Measurements from ENCODE around the gene NKX2-3. TPM values are rescaled to one million over a fixed set of nuclear protein-coding genes. Genes with fewer than 3 reads are reported as not detected.
A peak's percentile ranks its signal among the peaks of the same experiment; 100 is the strongest.

Gene NKX2-3
- total RNA-seq, 1 donor from 2014 or later = not detected

GRCh38 chr10:99534939-99535763, 2.4 kb downstream of the NKX2-3 start:
- Mint-ChIP-seq H3K4me1 (ENCODE audit: low read depth) (peaks cover 14% of the 10 kb centered on the region), H3K4me3 (ENCODE audit: low read depth) (peak overlapping the region; percentile 42), H3K9me3 (ENCODE audit: low read depth) (no peaks in the 10 kb centered on the region), H3K36me3 (ENCODE audit: insufficient read depth) (no peaks in the 10 kb centered on the region), H3K27me3 (peaks cover 96% of the 10 kb centered on the region), H3K27ac (no peak overlapping the region)
- TF ChIP-seq, protein P1, sequence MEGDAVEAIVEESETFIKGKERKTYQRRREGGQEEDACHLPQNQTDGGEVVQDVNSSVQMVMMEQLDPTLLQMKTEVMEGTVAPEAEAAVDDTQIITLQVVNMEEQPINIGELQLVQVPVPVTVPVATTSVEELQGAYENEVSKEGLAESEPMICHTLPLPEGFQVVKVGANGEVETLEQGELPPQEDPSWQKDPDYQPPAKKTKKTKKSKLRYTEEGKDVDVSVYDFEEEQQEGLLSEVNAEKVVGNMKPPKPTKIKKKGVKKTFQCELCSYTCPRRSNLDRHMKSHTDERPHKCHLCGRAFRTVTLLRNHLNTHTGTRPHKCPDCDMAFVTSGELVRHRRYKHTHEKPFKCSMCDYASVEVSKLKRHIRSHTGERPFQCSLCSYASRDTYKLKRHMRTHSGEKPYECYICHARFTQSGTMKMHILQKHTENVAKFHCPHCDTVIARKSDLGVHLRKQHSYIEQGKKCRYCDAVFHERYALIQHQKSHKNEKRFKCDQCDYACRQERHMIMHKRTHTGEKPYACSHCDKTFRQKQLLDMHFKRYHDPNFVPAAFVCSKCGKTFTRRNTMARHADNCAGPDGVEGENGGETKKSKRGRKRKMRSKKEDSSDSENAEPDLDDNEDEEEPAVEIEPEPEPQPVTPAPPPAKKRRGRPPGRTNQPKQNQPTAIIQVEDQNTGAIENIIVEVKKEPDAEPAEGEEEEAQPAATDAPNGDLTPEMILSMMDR (IDR thresholded peaks at IDR 0.05; ENCODE audit: unreplicated experiment) = peak; percentile 8
- no peak for DNase-seq (ENCODE audit: low spot score, unreplicated experiment)

DNA sequence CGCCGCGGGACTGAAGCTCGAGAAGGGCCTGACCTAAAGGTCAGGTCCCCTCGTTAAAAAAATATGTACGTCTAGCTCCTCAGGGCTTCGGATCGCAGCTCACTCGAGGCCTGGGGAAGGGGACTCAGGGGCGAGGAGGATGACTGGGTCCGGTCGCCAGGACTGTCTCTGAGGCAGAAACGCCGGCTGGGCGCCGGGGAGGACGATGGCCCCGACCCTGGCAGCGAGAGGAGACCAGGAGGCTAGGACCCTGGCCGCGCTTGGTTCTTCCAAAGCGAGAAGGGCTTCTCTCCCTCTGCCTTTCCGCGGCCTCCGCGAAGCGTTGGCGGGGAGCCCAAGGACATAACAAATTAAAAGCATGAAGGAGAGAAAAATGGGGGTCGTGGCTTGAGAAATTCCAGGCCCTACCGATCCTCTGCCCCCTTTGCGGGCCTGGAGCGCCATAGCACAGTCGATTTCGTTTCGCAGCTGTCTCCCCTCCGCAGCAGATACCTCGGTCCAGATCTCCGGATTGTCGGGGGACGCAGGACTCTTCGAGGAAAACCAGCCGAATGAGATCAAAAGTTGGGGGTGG, 3.1 kb downstream of the NKX2-3 start:
- no peak overlapping the region for H3K4me3 Mint-ChIP-seq (ENCODE audit: low read depth)
- no peaks in the 10 kb centered on the region for H3K36me3 Mint-ChIP-seq (ENCODE audit: insufficient read depth)
- H3K27me3 Mint-ChIP-seq = peaks cover 95% of the 10 kb centered on the region
- no peak for DNase-seq (ENCODE audit: low spot score, unreplicated experiment)
- H3K4me1 Mint-ChIP-seq (ENCODE audit: low read depth) = peaks cover 14% of the 10 kb centered on the region
- H3K9me3 Mint-ChIP-seq (ENCODE audit: low read depth) = no peaks in the 10 kb centered on the region
- TF ChIP-seq, protein P1 (IDR thresholded peaks at IDR 0.05; ENCODE audit: unreplicated experiment) = no peak
- H3K27ac Mint-ChIP-seq = no peak overlapping the region

GRCh38 chr10:99536338-99537085, 3.8 kb downstream of the NKX2-3 start:
- H3K4me3 Mint-ChIP-seq (ENCODE audit: low read depth) = peak overlapping the region; percentile 64
- H3K9me3 Mint-ChIP-seq (ENCODE audit: low read depth) = no peaks in the 10 kb centered on the region
- H3K36me3 Mint-ChIP-seq (ENCODE audit: insufficient read depth) = no peaks in the 10 kb centered on the region
- no peak overlapping the region for H3K27ac Mint-ChIP-seq
- peaks cover 15% of the 10 kb centered on the region for H3K4me1 Mint-ChIP-seq (ENCODE audit: low read depth)
- H3K27me3 Mint-ChIP-seq = peaks cover 95% of the 10 kb centered on the region
- DNase-seq (ENCODE audit: low spot score, unreplicated experiment) = no peak
- TF ChIP-seq, protein P1 (IDR thresholded peaks at IDR 0.05; ENCODE audit: unreplicated experiment) = no peak

DNA sequence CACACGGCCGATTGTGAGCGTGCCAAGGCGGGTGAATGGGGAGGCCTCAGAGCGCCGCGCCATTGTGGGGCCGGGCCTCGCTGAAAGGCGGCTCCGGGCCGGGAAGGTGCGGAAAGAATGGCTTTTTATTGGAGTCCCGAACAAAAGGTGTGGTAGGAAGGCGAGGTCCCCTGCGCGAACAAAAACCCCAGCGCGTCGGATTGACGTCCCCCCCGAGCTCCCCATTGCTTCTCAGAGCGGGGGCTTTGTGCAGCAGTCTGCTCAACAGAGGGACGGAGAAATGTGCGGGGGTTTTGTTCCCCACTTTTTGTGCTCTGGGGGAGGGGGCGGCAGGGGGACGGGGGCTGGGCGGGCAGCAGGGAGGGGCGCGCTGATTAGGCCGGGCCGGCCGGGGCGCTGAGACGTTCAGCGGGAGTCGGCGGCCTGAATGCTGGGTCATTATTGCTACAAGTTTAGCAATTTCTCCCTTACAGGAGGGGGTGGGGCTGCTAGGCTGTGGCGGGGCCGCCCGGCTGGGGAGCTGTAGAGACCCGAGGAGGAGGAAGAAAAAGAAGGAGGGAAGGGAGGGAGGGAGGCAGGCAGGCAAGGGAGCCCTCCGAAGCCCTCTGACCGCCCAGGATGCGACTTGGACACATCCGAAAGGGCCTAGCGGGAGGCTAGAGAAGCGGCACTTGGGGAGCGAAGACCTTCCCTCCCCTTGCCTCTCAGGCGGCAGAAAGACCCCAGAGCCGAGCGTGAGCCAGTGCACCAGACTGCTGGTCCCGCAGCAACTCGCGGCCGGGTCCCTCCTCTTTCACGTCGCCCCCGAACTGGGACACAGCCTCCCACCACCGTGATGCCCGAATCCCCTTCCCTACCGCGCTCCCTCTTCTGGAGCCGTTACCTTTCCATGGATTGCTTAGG, 4.6 kb downstream of the NKX2-3 start:
- peak overlapping the region; percentile 37 for H3K27ac Mint-ChIP-seq
- H3K36me3 Mint-ChIP-seq (ENCODE audit: insufficient read depth) = no peaks in the 10 kb centered on the region
- peaks cover 91% of the 10 kb centered on the region for H3K27me3 Mint-ChIP-seq
- TF ChIP-seq, protein P1 (IDR thresholded peaks at IDR 0.05; ENCODE audit: unreplicated experiment) = no peak
- no peaks in the 10 kb centered on the region for H3K9me3 Mint-ChIP-seq (ENCODE audit: low read depth)
- H3K4me3 Mint-ChIP-seq (ENCODE audit: low read depth) = peak overlapping the region; percentile 64
- H3K4me1 Mint-ChIP-seq (ENCODE audit: low read depth) = peaks cover 15% of the 10 kb centered on the region
- DNase-seq (ENCODE audit: low spot score, unreplicated experiment) = no peak
